Thymus (tissue), 11 donors: Measurements from ENCODE around the gene PDS5B. TPM values are rescaled to one million over a fixed set of nuclear protein-coding genes. Genes with fewer than 3 reads are reported as not detected.

Experiments used
- DNase-seq, 9 donors: peaks; one replicate each; pipeline ENCODE4 v3.0.0-alpha.2; 2013; ENCODE audit warnings: low spot score in 9 of 9, low read depth in 6 of 9, missing footprints in 1 of 9
- H3K27ac ChIP-seq, 2 donors: one replicate each; pipeline ENCODE4 v1.5.1; 2013; ENCODE audit warnings: control low read depth in 1 of 2, low read depth in 1 of 2, low read length in 1 of 2, mild to moderate bottlenecking in 1 of 2, moderate library complexity in 1 of 2
- H3K27me3 ChIP-seq, 2 donors: one replicate each; pipeline ENCODE4 v1.5.1; 2013; ENCODE audit warnings: low read length in 1 of 2; ENCODE audit not compliant: control insufficient read depth in 2 of 2, insufficient read depth in 1 of 2
- H3K36me3 ChIP-seq, 2 donors: one replicate each; pipeline ENCODE4 v1.5.1; 2013; ENCODE audit warnings: low read length in 1 of 2, mild to moderate bottlenecking in 1 of 2, moderate library complexity in 1 of 2; ENCODE audit not compliant: control insufficient read depth in 2 of 2, insufficient read depth in 2 of 2
- H3K4me1 ChIP-seq, 2 donors: one replicate each; pipeline ENCODE4 v1.5.1; 2013; ENCODE audit warnings: low read length in 2 of 2; ENCODE audit not compliant: control insufficient read depth in 2 of 2, insufficient read depth in 2 of 2
- H3K4me3 ChIP-seq, 2 donors: one replicate each; pipeline ENCODE4 v1.5.1; 2013; ENCODE audit warnings: low read length in 2 of 2, control low read depth in 1 of 2, mild to moderate bottlenecking in 1 of 2
- H3K9me3 ChIP-seq, 2 donors: one replicate each; pipeline ENCODE4 v1.5.1; 2013; ENCODE audit warnings: low read length in 1 of 2, mild to moderate bottlenecking in 1 of 2; ENCODE audit not compliant: control insufficient read depth in 2 of 2, insufficient read depth in 1 of 2
- WGBS: extraction: QIAGEN DNeasy Blood & Tissue Kit; methylation state at CpG from one replicate; pipeline ENCODE4 v1.1.7; 2013; 5-methylcytosine and 5-hydroxymethylcytosine counted together
- polyA plus RNA-seq: library from polyadenylated mRNA; stranded (reverse); fragments of 200-250 nt; gene quantifications from one replicate; pipeline ENCODE4 v1.2.3, GENCODE V29; 2013
- total RNA-seq: library from RNA; stranded (reverse); fragments of 120-200 nt; gene quantifications from one replicate; pipeline ENCODE4 v1.2.4, GENCODE V29; 2013
- donor health status: healthy.

Gene PDS5B
- total and polyA plus RNA-seq, 2 donors: 12.8 to 37.2 TPM

DNA sequence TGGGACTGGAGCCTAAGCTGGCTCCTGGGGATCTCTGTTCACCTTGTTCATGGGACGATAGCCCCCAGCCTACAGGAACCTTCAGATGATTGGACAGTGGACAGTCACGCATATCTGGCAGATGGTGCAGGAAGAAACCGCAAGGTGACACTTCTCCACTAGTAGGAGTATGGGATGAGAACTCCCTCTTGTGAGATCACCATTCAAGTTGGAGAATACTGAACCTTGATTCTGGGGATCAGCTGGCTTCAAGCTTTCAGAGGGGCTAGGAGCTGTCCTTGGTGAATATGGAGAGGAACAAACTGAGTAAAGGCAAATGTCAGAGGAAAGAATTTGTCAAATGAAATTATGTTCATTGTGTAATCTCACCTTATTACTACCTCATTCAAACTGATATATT, 204.5 kb downstream of the PDS5B start:
- H3K9me3 ChIP-seq: no peaks in the 10 kb centered on the region
- H3K27me3 ChIP-seq: no peaks in the 10 kb centered on the region
- peaks cover 9 to 10% of the 10 kb centered on the region in 2 donors for H3K4me1 ChIP-seq
- no peak overlapping the region for H3K27ac ChIP-seq
- no peak overlapping the region for H3K4me3 ChIP-seq
- DNase-seq: no peak
- WGBS: 98% methylated on average over 3 of the region's 3 CpGs
- H3K36me3 ChIP-seq: no peaks in the 10 kb centered on the region

GRCh38 chr13:32791545-32792172, 205.4 kb downstream of the PDS5B start:
- H3K9me3 ChIP-seq: no peaks in the 10 kb centered on the region
- DNase-seq: peak in 5 of 9 donors; percentile 14 to 63 (median 30)
- WGBS: 53% methylated on average over 8 of the region's 8 CpGs
- no peaks in the 10 kb centered on the region for H3K27me3 ChIP-seq
- peak overlapping the region in 1 of 2 donors; percentile 16 for H3K27ac ChIP-seq
- H3K4me1 ChIP-seq: peaks cover 9 to 10% of the 10 kb centered on the region in 2 donors
- no peak overlapping the region for H3K4me3 ChIP-seq
- H3K36me3 ChIP-seq: no peaks in the 10 kb centered on the region

DNA sequence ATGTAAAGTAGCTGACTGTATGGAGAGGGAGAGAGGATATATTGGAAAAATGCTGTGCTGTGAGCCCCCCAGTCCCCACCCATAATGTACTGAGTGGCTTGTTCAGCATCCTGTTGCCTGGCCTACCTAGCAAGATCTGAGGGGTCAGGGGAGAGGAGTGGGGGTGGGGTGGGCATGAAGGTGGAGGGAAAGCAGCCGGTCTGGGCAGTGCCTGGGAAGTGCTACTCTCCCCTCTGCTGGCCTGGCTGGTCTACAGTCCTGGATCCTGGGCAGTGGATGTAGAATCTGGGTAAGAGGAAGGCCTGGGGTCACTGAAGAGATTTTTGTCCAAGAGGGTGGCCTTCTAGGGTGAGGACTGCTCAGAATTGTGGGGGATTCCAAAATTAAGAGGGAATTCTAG, 210.5 kb downstream of the PDS5B start:
- Histone ChIP-seq H3K9me3 (no peaks in the 10 kb centered on the region), H3K36me3 (no peaks in the 10 kb centered on the region), H3K4me1 (peaks cover 5% of the 10 kb centered on the region in 2 donors), H3K27ac (no peak overlapping the region), H3K4me3 (no peak overlapping the region), H3K27me3 (no peaks in the 10 kb centered on the region)
- no peak for DNase-seq
- 100% methylated on average over 1 of the region's 1 CpG for WGBS

DNA sequence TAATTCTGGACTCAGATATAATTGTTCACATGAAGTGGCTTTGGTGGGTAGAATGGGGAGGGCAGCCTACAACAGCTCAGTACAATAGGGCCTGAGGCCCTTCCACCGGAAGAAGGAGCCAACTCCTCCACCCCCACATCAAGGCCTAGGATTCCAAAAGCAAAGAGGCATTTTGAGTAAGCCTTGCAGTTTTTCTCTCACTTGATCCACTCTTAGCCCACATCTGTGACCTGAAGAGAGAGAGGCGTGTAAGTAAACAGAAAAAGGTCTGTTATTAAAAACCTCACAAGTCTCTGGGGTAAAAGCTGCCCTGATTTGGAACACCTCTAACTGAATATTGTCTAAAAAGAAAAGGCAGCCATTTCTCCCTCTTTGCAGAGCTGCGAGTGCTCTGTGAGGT, 215.9 kb downstream of the PDS5B start:
- 95% methylated on average over 3 of the region's 3 CpGs for WGBS
- Histone ChIP-seq H3K36me3 (no peaks in the 10 kb centered on the region), H3K27ac (no peak overlapping the region), H3K4me3 (no peak overlapping the region), H3K27me3 (no peaks in the 10 kb centered on the region), H3K4me1 (no peaks in the 10 kb centered on the region), H3K9me3 (no peaks in the 10 kb centered on the region)
- DNase-seq: no peak

DNA sequence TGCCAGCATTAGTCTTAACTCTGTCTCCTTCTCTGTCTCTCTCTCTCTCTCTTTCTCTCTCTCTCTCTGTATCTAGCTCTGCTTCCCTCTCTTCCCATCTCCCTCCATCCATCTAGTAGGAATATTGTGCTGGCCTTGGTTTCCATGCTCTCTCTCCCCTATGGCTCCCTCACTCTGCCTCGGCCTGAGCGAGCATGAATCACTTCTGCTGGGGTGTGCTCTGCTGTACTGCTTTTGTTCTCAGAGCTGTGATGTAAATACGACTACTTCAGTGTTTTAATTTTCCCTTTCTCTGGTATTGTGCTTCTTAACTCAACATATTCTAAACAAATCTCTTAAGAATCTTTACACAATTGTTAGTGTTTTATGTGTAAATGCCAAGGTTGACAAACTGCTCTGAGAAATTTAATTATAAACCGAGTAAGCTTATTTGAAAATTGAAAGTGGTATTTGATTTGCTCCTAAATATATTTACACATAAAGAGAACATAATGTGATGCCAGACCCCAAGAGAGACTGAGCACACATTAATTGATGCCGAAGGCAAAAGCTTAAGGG, 218.5 kb downstream of the PDS5B start:
- Histone ChIP-seq H3K4me3 (no peak overlapping the region), H3K27me3 (no peaks in the 10 kb centered on the region), H3K36me3 (no peaks in the 10 kb centered on the region), H3K27ac (no peak overlapping the region), H3K4me1 (no peaks in the 10 kb centered on the region), H3K9me3 (peaks cover 0 to 7% of the 10 kb centered on the region in 2 donors)
- DNase-seq: no peak
- 97% methylated on average over 5 of the region's 5 CpGs for WGBS

GRCh38 chr13:32811297-32811800, 225.1 kb downstream of the PDS5B start:
- Histone ChIP-seq H3K4me3 (no peak overlapping the region), H3K36me3 (no peaks in the 10 kb centered on the region), H3K27ac (no peak overlapping the region), H3K27me3 (no peaks in the 10 kb centered on the region), H3K9me3 (peaks cover 0 to 10% of the 10 kb centered on the region in 2 donors), H3K4me1 (peaks cover 0 to 4% of the 10 kb centered on the region in 2 donors)
- DNase-seq: peak in 2 of 9 donors; percentile 11 to 41
- WGBS: 6% methylated on average over 7 of the region's 7 CpGs

GRCh38 chr13:32821149-32821688, 235.0 kb downstream of the PDS5B start:
- Histone ChIP-seq H3K4me3 (no peak overlapping the region), H3K4me1 (no peaks in the 10 kb centered on the region), H3K36me3 (no peaks in the 10 kb centered on the region), H3K27ac (no peak overlapping the region), H3K9me3 (no peaks in the 10 kb centered on the region), H3K27me3 (no peaks in the 10 kb centered on the region)
- no peak for DNase-seq
- 96% methylated on average over 14 of the region's 14 CpGs for WGBS

- 94% methylated on average over 4 of the region's 4 CpGs for WGBS
These were observed 236.5 kb downstream of the PDS5B start for GRCh38 chr13:32822771-32823170.

DNA sequence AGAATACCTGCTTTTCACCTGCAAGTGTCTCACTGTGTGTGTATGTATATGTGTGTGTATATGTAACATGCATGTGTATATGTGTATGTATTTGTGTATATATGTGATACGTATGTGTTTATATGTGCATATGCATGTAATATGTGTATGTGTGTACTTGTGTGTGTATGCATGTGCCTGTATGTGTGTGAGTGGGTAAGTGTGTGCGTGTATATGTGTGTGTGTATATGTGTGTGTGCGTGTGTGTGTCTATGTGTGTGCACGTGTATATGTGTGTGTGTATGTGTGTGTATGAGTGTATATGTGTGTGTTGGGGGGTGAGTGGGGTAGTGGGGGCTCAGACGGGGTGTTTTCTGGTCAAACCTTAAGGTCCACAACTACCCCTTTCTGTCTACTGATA, 237.3 kb downstream of the PDS5B start:
- no peak overlapping the region for H3K4me3 ChIP-seq
- H3K27me3 ChIP-seq: no peaks in the 10 kb centered on the region
- no peaks in the 10 kb centered on the region for H3K36me3 ChIP-seq
- WGBS: 96% methylated on average over 5 of the region's 5 CpGs
- DNase-seq: no peak
- no peaks in the 10 kb centered on the region for H3K4me1 ChIP-seq
- H3K9me3 ChIP-seq: no peaks in the 10 kb centered on the region
- no peak overlapping the region for H3K27ac ChIP-seq

More at GRCh38 chr13:32822771-32823170, 236.5 kb downstream of the PDS5B start:
- Histone ChIP-seq H3K27ac (no peak overlapping the region), H3K4me1 (no peaks in the 10 kb centered on the region), H3K4me3 (no peak overlapping the region), H3K36me3 (no peaks in the 10 kb centered on the region), H3K27me3 (no peaks in the 10 kb centered on the region), H3K9me3 (no peaks in the 10 kb centered on the region)
- no peak for DNase-seq
